AG08396 (cell line): ENCODE data around the gene RRP1.

Experiments
- DNase-seq: peaks from one replicate; pipeline ENCODE4 v3.0.0; 2012; ENCODE audit warnings: low spot score, mixed read lengths

The RRP1 gene

GRCh38 chr21:43759651-43760050 lies 29.7 kb upstream of the RRP1 start:
- DNase-seq, result no peak

- no peak for DNase-seq
Measured at GRCh38 chr21:43760391-43760958, 28.9 kb upstream of the RRP1 start.

GRCh38 chr21:43761886-43762285 lies 27.5 kb upstream of the RRP1 start:
- no peak for DNase-seq

- DNase-seq, result no peak
Measured at GRCh38 chr21:43762303-43763128, 26.9 kb upstream of the RRP1 start.

- no peak for DNase-seq
Measured at GRCh38 chr21:43763901-43764523, 25.4 kb upstream of the RRP1 start.

GRCh38 chr21:43764576-43765495 lies 24.5 kb upstream of the RRP1 start:
- no peak for DNase-seq

- DNase-seq, result no peak
Measured at GRCh38 chr21:43766734-43767497, 22.5 kb upstream of the RRP1 start.

- DNase-seq, result no peak
Measured at GRCh38 chr21:43767498-43767983, 21.8 kb upstream of the RRP1 start.

GRCh38 chr21:43767984-43768867 lies 21.2 kb upstream of the RRP1 start:
- DNase-seq, result peak; percentile 61

- DNase-seq, result no peak
Measured at GRCh38 chr21:43768868-43769167, 20.6 kb upstream of the RRP1 start.

- no peak for DNase-seq
Measured at GRCh38 chr21:43769325-43769958, 19.9 kb upstream of the RRP1 start.

- no peak for DNase-seq
Measured at GRCh38 chr21:43770066-43770655, 19.2 kb upstream of the RRP1 start.

- DNase-seq, result no peak
Measured at GRCh38 chr21:43771199-43771675, 18.1 kb upstream of the RRP1 start.

- DNase-seq, result no peak
Measured at GRCh38 chr21:43771698-43772424, 17.5 kb upstream of the RRP1 start.

- DNase-seq, result no peak
Measured at GRCh38 chr21:43772425-43772821, 17.0 kb upstream of the RRP1 start.

- no peak for DNase-seq
Measured at GRCh38 chr21:43774163-43774562, 15.2 kb upstream of the RRP1 start.

GRCh38 chr21:43775190-43775589 lies 14.2 kb upstream of the RRP1 start:
- DNase-seq, result no peak

- peak; percentile 86 for DNase-seq
Measured at GRCh38 chr21:43775795-43776430, 13.5 kb upstream of the RRP1 start, which contains the start of gene CSTB. Gene CSTB, minus strand, starts transcription at chr21:43776308. Its CDS starts 39 bp downstream, at chr21:43776269.
